Peyer's patch (tissue), 4 donors: ENCODE measurements around the gene ACAA2.

ENCODE experiments used
- CTCF ChIP-seq, 6 experiments: fragments of 450-650 bp in 4 of 6; fragments of 200-600 bp in 2 of 6; sonication (generic) in 1 of 6; IDR thresholded peaks; one replicate each; pipeline ENCODE4 v1.5.1; 2017 to 2019; ENCODE audit warnings: antibody characterized with exemption in 6 of 6, mild to moderate bottlenecking in 3 of 6, moderate library complexity in 1 of 6
- POLR2A ChIP-seq, 2 donors: fragments of 450-650 bp; IDR thresholded peaks; one replicate each; pipeline ENCODE4 v1.5.1; 2017; ENCODE audit warnings: antibody characterized with exemption in 2 of 2, mild to moderate bottlenecking in 2 of 2, moderate library complexity in 2 of 2

GRCh38 chr18:49795612-49796552 lies 17.5 kb downstream of the ACAA2 start:
- TF ChIP-seq CTCF (IDR thresholded peaks at IDR 0.05) (no peak), POLR2A (IDR thresholded peaks at IDR 0.05) (no peak)
